ENCODE measurements around the gene EIF3F.

The EIF3F gene

DNA sequence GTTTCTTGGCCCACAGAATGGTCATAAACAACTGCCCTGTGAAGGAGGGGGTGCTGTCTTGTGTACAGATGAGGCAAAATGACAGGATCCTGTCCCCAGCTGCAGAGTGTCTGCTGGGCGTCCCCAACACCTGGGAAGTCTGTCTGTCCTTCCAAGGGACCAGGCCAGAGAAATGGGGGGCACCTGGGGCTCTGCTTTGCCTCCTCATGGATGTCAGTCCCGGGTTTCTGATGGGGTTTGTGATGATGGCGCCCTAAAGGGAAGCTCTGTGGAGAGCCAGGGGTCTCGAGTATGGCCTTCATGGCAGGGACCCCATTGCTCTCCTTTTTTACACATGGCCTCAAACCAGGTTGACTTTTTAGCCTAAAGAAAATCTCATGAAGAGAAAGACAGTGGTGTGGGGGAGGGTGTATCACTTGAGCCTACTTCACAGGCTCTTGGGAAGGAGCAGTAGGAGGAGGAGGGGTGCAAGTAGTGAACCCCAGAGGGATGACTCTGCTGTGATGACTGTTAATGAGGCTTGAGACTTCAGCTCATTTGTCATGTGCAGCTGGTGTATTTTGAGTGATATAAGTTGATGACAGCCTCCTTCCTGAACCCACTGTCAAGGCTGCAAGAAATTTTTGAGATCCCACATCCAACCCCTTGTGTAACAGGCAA lies 53.3 kb downstream of the EIF3F start:
- no peak for DNase-seq

DNA sequence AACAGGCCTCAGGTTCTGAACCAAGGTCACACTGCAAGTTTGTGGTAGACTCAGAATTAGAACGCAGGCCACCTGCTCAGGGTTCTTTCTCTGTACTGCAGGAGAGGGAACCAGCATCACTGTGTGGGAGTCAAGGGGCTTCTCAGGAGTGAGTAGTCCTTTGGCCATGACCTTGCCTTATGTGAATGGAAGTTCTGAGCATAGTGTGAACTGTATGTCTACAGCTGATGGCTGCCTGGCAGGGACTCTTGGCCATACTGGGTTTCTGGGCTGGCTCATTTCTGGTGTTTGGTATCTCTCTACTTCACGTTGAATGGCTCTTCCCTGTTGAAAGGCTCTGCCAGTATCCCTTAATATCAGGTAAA lies 53.8 kb downstream of the EIF3F start:
- no peak for DNase-seq

GRCh38 chr11:8041576-8041975 lies 54.4 kb downstream of the EIF3F start:
- no peak for DNase-seq

- no peak for DNase-seq
Measured at GRCh38 chr11:8043756-8044155, 56.6 kb downstream of the EIF3F start.

DNA sequence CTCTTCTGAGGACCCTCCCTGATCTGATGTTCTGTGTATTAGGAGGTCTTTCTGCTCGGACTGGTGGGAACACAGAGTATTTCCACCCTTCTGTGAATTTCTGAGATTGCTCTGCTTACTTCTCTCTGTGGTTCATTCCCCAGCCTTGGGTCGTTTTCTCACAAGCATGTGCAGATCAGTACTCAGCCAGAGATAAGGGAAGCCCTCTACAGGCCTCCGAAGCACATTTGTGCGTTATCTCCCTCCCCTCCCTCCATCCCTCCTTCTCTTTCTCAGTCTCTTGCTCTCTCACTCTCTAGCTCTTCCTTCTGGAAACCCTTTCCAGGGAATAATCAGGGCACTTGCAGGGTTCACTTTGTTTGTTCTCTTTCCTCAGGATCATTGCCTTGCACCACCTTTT lies 58.7 kb downstream of the EIF3F start:
- no peak for DNase-seq

DNA sequence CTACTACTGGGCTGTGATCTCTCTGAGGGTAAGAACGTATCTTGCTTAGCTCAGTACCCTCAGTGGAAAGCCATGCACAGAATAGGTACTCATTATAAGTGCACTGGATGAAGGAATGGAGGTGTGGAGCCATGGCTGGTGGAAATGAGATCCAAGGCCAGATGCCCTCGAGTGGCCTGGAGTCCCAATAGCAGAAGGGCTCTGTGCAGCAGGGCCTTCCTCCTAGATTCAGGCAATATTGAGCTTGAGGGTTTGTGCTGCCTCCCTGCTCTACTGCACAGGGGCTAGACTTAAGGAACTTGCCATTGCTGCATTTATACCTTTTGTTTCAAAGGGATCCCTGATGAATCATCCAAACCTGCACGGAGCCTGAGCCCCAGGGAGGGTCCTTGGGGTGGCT lies 60.2 kb downstream of the EIF3F start:
- no peak for DNase-seq

DNA sequence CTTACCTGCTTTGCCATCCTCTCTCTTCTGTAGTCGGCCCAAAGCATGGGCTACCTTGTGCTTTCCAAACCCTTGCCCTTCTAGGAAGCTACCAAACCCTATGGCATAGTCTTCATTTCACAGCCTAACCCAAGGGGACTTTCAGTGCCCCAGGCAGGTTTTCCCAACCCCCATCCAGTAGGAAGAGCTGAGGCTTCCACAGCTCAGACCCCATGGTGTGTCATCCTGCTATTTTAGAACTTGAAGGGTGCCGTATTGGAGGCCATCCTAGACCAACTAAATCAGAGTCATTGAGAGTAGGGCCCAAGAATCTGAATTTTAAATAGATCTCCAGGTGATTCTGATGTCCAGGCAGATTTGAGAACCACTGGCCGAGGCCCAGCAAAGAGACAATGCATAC lies 61.9 kb downstream of the EIF3F start:
- DNase-seq, result no peak
